Stimulated activated CD4-positive, alpha-beta T cell treated with anti-CD3 and anti-CD28 coated beads, Interleukin-12 subunit alpha, Interleukin-12 subunit beta, amount 100 ng/mL, for 4 hours (primary cell): ENCODE measurements around the gene POLR1G.

ENCODE experiments used
- DNase-seq: peaks from one replicate; pipeline ENCODE4 v3.0.0-alpha.2; 2020

The POLR1G gene, protein sequence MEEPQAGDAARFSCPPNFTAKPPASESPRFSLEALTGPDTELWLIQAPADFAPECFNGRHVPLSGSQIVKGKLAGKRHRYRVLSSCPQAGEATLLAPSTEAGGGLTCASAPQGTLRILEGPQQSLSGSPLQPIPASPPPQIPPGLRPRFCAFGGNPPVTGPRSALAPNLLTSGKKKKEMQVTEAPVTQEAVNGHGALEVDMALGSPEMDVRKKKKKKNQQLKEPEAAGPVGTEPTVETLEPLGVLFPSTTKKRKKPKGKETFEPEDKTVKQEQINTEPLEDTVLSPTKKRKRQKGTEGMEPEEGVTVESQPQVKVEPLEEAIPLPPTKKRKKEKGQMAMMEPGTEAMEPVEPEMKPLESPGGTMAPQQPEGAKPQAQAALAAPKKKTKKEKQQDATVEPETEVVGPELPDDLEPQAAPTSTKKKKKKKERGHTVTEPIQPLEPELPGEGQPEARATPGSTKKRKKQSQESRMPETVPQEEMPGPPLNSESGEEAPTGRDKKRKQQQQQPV

DNA sequence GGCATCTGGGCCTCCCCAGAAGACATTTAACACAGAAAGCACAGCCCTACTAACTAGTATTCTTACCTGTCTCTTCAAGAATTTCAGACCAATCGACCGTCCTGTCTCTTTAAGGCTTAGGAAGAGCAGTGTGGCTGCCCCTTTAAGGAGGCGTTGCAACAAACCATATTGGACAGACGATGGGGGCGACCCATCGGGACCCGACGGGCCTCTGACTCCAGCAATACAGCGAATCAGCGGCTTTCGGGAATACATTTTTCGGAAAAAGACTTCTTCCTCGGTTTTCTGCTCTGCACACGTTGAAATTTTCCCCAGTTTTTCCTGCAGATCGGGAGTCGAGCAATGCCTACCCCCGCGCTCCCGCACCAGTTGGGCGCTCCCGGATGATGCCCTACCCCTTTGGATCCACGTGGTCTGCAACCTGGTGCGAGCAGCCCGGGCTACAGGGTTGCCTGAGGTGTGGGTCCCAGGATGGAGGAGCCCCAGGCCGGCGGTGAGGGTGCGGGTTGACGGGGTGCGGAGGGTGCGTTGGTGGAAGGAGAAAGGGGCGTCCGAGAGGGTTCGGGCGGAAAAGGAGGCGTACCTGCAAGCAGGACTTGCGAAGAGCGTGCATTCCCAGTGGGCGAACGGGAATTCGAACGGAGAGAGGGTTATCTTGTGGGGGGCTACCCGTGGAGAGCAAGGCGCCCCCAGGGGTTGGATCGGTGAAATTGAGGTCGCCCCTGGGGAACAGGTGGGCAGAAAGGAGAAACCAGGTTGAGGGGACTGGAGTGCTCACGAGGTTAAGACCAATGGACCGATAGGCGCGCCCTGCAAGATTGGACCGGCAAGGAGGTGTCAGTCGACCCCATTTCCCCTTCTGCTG is at the start of gene POLR1G:
Gene POLR1G (plus strand): TSS at position 419 of the 865 bp plus-strand sequence. CDS start 53 bp downstream, at position 472.
- DNase-seq = peak; percentile 75

DNA sequence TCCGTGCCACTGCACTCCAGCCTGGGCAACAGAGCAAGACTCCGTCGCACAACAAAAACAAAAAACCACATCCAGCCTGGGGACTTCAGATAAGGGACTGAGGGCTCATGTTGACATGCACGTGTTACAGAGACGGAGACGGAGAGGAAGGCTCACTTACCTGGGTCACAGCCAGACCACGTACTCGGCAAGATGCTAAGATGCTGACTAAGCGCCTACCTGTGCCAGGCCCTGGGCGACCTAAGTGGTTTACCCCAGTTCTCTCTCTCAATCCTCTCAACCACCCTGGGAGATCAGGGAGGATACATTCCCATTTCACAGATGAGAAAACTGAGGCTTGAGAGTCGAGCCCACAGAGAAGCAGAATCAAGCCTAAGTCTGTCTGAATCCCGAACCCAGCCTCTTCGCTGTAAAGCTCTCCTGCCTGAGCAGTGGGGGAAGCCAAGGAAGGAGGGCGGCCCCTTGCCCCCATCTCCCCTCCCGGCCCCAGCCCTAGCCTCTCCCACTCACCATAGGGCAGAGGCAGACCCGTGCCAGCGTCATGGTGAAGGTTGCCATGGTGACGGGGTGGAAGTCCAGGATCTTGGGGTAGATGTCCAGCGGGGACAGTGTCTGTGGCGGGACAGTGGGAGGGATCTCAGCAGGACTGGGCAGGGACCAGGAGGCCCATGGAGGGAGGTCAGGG is 49.5 kb upstream of the POLR1G start:
- no peak for DNase-seq

DNA sequence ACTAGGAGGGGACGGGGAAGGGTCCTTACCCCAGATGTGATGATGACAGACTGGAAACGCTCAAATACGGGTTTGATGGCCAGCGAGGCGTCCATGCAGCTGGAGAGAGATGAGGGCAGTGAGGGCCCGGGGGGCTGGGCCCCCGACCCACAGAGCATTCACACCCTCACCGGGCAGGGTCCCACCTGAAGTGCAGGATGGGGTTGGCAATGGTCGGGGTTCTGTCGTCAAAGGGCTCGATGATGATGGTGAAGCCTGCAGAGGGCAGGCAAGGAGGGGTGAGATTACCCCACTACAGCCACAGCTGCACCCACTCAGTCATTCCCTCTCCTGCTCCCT is 49.0 kb upstream of the POLR1G start:
- no peak for DNase-seq

DNA sequence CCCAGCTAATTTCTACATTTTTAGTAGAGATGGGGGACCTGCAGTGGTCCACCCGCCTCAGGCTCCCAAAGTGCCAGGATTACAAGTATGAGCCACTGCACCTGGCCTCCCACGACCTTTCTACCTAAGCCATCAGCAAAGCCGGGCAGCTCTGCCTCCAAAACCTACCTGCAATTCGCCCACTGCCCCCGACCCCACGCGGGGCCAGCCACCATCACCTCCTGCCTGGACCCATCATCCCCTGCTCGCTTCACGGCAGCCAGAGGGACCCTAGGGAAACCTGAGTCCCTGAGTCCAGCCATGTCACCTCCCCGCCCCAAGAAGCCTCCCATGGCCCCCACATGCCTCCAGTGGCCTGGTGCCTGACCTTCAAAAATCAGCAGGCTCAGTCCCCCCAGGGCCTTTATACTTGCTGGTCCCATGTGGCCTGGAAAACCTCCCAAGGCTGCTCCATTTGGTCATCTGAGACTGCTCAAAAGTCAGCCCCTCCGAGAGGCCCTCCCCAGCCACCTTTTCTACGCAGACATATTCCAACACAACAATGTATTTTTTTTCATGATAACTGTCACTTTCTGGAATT is 48.1 kb upstream of the POLR1G start:
- no peak for DNase-seq

DNA sequence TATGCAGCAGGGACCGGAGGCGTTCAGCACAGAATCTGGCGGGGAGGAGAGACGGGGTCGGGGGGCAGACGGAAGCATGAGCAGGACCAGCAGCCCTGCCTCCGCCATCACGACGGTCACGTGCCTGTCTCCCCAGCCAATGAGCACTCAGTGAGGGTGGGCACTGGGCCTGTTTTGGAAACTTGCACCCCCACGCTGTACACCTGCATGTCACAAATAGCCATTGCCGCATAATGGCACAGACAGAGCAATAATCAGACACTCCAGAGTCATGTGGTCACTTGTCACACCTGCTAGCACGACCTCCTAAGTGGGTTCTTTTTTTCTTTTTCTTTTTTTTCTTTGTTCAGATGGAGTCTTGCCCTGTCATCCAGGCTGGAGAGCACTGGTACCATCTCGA is 44.8 kb upstream of the POLR1G start:
- no peak for DNase-seq

DNA sequence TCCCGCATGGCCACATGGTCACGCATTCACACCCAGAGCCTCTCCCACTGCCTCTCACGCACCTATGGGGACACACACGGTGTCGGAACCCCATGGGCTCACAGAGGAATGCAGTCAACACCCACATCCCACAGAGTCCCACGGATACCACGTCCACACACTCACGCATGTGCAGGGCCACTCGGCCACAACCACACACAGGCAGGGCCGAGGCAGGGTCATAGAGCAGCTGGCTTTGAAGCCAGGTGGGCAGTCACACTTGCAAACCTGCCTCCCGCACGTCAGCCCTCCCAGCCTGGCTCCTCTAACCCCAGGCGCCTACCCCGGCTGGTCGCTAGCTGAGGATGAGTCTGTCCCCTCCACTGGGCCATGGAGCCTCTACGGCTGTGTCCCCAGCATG is 44.2 kb upstream of the POLR1G start:
- no peak for DNase-seq

DNA sequence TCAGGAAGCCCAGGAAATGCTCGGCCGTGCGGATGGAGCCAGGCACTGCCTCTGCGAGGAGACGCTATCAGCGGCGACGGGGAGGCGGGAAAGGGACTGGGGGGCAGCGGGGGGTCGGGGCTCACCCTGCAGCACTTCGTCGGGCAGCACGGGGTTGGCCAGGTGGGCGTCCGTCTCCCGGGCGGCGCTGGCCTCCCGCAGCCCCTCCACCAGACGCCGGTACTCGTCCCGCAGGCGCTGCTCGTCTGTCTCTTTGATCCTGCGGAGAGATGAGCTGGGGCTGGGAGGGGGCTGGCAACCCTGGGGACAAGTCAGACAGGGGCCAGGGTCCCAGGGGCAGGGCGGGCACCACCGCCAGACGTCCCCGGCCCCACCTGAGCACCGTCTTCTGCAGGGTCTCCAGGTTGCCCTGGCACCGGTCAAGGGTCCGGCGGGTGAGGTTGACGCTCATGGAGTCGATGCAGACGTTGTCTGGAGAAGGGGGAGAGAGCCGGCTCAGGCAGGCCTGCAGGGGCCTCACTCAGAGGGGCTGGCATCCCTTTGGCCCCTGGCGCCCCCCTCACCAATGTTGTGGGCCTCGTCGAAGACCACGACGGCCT is 42.5 kb upstream of the POLR1G start:
- no peak for DNase-seq

DNA sequence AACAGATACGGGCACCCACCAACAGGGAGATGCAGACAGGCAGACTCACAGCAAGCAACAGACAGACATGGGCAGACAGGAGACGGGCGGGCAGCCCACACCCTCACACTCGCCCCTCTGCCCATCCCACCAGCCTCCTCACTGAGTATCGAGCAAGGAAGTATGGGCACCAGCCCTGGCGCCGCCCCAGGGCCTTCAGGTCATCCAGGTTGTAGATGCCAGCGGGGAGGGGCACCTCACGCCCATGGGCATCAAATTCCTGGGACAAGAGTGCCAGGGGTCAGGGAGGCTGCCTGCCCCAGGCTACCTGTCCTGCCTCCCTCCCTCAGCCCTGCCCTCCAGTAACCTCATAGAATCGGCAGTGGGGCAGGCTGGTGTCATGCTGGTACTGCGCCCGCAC is 41.7 kb upstream of the POLR1G start:
- no peak for DNase-seq

DNA sequence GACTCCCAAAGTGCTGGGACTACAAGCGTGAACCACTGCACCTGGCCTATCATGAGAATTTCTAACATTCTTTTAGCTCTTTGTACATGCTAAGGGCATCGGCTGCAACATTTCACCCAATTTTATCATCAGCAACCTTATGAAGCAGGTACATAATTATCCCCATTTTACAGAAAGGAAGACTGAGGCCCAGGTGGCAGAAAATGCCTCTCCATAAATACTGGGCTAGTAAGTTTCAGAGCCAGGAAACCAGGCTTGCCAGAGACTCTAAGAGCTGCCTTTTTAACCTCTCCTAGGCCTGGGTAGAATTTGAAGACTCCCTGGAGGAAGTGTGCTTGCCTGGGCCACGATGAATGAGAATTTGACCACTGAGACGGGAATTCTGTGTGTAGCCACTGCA is 38.3 kb upstream of the POLR1G start:
- DNase-seq = no peak

DNA sequence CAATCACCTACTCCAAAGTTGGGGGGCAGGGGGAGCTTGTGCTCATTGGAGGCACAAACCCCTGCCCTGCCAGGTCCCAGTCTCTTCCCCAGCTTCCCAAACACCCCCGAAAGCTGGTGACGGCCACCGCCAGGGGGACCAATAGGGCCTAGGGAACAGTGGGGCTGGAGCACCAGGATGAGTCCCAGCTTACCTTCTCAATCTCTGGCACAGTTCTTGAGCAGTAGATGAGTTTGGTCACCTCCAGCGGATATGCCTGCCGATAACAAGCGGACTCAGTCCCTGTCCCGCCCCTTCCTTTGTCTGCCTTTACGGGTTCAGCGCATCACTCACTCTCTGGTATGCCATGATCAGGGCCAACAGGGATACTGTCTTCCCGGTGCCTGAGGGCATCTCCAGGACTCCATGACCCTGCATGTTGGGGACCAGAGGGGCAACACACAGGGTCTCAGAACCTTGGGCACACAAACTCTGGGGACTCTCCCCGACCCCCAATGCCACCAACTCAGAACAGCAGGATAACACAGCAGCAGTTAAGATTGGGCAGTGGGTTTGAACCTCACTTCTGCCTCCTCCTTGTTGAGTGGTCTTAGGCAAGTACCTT is 37.6 kb upstream of the POLR1G start:
- DNase-seq = no peak

DNA sequence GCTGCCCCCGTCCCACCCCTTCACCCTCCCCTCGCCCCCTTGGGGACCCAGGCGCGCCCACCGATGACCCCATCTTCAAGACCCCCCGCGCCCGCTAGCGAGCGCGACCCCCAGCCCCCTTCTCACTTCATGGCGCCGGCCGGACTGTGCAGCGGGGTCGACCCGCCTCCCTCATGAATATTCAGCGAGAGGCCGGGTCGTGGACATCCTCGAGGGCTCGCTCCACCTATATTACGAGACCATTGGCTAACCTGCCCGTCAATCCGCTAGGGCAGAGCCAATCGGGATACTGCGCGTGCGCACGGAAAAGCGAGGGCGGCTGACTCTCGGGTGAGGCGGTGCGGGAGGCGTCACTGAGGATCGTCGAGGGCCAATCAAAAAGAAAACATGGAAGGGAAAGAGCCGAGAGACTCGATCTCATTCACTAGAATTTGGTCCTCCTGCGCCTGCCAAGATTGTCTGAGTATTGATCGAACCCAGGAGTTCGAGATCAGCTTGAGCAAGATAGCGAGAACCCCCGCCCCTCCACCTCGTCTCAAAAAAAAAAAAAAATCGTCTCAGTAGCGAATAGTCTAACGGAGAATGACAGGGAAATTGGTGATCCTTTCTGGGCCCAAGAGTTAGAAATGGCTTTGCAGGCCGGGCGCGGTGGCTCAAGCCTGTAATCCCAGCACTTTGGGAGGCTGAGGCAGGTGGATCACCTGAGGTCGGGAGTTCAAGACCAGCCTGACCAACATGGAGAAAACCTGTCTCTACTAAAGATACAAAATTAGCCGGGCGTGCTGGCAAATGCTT is 35.8 kb upstream of the POLR1G start, which contains the start of gene ERCC2:
Gene ERCC2 (minus strand): TSS at position 164 of the 795 bp plus-strand sequence. CDS start 33 bp downstream, at position 131.
- peak; percentile 99 for DNase-seq

DNA sequence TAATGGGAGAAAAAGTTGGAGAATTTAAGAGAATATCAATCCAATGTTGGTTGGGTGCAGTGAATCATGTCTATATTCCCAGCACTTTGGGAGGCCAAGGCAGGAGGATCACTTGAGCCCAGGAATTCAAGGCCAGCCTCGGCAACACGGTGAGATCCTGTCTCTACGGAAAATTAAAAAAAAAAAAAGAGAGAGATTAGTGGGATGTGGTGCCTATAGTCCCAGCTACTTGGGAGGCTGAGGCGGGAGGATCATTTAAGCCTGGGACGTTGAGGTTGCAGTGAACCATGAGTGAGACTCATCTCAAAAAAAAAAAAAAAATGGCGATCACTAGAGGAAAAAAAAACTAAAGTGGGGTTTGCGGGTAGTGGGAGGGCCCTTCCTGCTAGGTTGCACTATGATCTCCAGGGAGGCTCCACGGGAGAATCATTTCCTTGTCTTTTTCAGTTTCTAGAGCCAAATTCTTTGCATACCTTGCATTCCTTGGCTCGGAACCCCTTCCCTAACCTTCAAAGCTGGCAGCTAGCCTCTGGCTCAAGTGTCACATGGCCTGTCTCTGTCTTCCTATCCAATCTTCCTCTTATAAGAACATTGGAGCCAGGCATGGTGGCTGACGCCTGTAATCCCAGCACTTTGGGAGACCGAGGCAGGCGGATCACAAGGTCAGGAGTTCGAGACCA is 30.3 kb upstream of the POLR1G start:
- no peak for DNase-seq

DNA sequence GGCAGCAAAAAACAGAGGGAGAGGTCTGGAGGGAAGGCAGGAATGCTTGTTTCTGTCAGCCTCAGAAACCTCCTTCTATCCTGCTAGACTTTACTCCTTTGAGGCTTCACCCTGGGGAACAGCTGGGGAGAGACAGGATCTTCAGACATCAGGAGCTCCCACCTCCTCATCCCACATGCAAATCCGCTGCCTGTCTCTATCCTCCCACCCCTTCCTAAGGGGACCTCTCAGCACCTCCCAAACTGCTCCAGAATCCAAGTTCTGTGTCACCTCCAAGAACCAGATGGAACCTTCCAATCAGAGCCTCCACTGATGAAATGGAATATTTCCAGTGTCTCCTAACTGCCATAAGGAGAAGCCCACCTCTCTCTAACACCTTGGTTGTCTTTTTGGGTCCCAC is 26.3 kb upstream of the POLR1G start:
- no peak for DNase-seq

DNA sequence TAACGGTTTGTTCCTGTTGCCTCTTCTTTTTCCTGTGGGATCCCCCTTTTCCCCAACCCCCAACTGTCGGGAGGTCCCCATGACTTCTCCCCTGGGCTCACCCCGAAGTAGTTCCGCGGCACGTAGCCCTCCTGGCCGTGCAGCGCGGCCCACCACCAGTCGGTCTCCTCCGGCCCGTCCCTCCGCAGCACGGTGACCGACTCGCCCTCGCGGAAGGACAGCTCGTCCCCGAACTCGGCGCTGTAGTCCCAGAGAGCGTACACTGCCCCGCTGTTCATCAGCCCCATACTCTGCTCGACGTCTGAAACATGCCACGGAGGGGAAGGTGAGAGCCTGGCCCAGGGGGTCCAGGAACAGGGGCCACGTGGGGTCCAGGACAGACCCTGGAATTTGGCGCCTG is 24.0 kb upstream of the POLR1G start:
- no peak for DNase-seq

DNA sequence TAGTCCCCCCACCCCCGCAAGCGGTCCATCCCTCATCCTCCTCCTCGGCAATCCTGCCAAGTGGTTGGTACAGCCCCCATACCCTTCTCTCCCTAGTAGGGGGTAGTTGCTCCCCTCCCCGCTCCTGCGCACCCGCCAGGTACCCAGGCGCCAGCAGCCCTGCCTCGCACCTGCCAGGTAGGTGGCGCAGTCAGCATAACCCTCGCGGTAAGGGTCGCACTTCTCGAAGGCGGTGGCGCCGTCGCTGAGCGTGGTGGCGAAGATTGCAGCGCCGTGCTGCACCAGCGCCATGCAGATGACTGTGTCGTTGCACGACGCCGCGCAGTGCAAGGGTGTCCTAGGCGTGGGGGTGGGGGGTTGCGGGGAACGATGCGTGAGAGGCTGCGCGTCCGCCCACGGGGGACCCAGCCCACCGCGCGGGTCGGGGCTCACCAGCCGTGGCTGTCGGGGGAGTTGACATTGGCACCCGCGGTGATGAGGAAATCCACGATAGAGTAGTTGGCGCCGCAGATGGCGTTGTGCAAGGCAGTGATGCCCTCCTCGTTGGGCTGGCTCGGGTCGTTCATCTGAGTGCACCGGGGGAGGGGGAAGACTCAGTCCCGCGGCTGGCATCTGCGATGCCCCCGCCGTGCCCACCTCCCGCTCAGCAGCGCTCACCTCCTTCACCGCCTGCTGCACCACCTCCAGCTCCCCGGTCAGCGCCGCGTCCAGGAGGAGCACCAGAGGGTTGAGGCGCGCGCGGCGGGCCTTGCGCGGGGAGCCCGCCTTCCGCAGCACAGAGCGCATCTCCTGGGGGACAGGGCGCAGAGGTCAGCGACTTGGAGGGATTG is 20.8 kb upstream of the POLR1G start:
- DNase-seq = no peak

DNA sequence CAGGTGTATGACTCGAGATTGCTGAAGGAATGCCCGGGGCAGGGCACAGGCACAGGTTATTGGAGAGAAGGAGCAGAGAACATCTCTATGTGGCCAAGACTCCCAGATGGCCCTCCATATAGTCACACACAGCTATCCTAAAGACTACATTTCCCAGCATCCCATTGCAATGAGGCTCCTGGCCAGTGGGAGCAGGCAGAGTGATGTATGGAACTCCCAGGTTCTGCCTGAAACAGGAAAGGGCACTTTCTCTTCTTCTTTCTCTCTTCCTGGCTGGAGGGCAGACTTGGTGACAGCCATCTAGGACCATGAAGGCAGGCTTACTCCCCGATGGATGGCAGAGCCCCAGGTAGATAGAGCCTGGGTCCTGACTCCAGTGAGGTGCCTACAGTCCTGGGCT is 15.1 kb upstream of the POLR1G start:
- no peak for DNase-seq

DNA sequence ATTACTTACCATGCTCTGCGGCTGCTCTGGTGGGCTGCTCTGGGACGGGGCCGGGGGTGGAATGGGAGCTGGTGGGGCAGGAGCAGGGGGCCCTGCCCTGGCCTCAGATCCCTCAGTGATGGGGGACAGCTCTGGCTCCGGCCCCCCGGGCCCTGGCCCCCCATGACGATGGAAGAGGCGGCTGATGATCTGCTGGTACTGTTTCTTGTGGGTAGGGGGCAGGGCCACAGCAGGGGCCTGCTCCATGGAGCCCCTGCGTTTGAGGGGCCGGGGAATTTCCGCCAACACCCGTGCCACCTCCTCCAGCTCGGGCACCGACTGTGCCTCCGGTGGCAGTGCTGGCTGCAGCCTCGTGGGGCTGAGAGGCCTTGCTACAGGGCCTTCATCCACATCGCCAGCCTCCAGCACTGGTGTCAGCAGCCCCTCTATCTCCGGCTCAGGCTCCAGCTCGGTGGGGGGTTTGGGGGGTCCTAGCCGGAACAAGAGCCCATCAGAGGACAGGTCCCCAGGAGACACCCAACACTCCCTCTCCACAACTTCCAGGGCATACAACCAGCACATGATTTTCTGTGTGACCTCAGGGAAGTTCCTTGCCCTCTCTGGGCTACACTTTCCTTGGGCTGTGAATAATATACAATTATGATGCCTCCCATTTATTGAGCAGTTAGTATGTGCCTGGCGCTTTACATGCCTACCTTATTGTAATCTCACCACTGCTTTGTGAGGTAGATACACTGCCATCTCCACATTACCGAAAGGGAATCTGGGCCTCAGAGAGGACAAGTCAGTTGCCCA is 14.4 kb upstream of the POLR1G start:
- DNase-seq = no peak

DNA sequence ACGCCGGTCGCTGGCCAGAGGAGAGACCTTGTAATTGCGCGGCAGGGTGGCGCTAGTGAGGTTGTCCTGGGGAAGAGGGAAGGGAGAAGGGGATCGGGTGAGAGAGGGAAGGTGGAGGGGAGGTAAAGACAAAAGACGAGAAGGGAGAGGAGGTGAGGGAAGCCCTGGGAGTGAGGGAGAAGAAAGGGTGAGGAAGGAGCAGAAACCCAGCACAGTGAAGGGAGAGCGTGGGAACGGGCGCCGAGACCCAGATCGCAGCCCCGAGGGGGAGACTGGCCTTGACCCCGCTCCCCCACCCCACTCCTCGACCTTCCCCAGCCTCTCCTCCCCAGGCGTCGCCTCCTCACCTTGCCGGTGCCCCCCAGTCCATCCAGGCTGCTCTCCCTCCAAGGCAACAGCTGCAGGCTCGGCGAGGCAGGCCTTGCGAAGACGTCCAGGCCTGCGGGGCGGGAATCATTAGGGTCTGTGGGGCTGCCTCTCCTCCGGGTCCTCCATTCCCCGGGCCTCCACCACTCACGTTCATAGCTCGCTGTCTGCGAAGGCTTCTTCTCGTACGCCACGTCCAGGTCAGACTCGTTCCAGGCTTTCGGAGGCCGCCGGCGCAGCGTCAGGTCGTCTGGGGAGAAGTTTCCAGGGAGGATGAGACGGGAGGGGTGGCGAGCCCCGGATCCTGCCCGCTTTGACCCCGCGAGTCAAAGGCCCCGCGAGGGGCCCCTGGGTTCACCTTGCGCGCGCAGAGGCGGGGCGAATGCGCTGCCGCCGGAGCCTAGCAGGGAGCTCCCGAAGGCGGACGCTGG is 10.4 kb upstream of the POLR1G start:
- DNase-seq = no peak
